Activated T-helper 17 cell treated with anti-CD3 and anti-CD28 coated beads, Interleukin-2, amount 50 U/mL, for 72 hours (primary cell): ENCODE data around the gene FRMD5. TPM values are rescaled to one million over a fixed set of nuclear protein-coding genes. Genes with fewer than 3 reads are reported as not detected.
"Not testable (repeated sequence)": the region's sequence is repeated elsewhere in the genome, so short reads cannot be mapped to it uniquely, and the experiment has no call there.

Experiments used
- ATAC-seq: fragments of 150-1000 bp; cut with Tn5 transposase; replicated peaks from 2 replicates; pipeline ENCODE4 v1.10.0; 2021; ENCODE audit warnings: mild to moderate bottlenecking, moderate library complexity
- H3K27ac Mint-ChIP-seq: one replicate; pipeline ENCODE4 v1.8.0; 2022; ENCODE audit warnings: mixed read lengths
- H3K27me3 Mint-ChIP-seq: one replicate; pipeline ENCODE4 v1.8.0; 2022; ENCODE audit warnings: mixed read lengths
- H3K36me3 Mint-ChIP-seq: one replicate; pipeline ENCODE4 v1.8.0; 2022; ENCODE audit warnings: low read depth, mild to moderate bottlenecking, mixed read lengths
- H3K4me1 Mint-ChIP-seq: one replicate; pipeline ENCODE4 v1.8.0; 2022; ENCODE audit warnings: mixed read lengths
- H3K4me3 Mint-ChIP-seq: one replicate; pipeline ENCODE4 v1.8.0; 2022; ENCODE audit warnings: mild to moderate bottlenecking, mixed read lengths
- H3K9me3 Mint-ChIP-seq: one replicate; pipeline ENCODE4 v1.8.0; 2022; ENCODE audit warnings: mixed read lengths
- total RNA-seq, 2 donors: library from RNA; stranded (reverse); gene quantifications; one replicate each; pipeline ENCODE4 v1.2.3, GENCODE V29; 2022

Gene FRMD5
- total RNA-seq, 2 donors from 2014 or later: 0.26 to 0.66 TPM

DNA sequence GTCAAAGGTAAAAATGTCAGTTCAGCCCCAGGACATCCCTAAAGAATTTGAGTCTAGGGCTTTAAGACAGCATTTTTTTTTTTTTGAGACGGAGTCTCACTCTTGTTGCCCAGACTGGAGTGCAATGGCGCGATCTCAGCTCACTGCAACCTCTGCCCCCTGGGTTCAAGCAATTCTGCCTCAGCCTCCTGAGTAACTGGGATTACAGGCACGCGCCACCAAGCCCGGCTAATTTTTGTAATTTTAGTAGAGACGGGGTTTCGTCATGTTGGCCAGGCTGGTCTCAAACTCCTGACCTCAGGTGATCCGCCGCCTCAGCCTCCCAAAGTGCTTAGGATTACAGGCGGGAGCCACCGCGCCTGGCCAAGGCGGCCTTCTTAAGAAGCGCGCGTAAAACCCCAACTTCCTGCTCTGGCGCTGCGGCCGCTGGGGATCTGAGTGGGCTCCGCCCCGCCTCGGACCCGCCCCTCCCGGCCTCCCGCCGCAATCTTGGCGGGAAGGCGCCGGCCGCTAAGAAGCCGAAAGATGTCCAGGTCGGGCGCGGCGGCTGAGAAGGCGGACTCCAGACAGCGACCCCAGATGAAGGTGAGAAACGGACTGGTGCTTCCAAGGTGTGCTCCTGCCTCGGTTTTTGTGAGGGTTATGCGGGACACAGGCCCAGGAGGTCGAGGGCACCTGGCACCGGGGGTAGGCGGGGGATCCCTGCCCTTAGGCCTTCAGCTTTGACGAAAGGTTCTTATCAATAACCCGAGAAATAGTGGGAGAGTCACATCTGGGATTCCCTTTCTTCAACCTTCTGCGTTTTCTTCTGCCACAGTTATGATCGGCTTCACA is 368.3 kb downstream of the FRMD5 start, which contains the start of gene WDR76:
Gene WDR76 (plus strand): TSS at position 495 of the 834 bp plus-strand sequence. CDS start 31 bp downstream, at position 526.
- peak within 1 kb of the TSS; percentile 81 for H3K27ac Mint-ChIP-seq
- peaks cover 81% of the 10 kb centered on the region for H3K36me3 Mint-ChIP-seq
- peak within 1 kb of the TSS; percentile 98 for H3K4me3 Mint-ChIP-seq
- H3K9me3 Mint-ChIP-seq: no peaks in the 10 kb centered on the region
- H3K27me3 Mint-ChIP-seq: no peaks in the 10 kb centered on the region
- H3K4me1 Mint-ChIP-seq: peaks cover 16% of the 10 kb centered on the region
- peak; percentile 75 for ATAC-seq

DNA sequence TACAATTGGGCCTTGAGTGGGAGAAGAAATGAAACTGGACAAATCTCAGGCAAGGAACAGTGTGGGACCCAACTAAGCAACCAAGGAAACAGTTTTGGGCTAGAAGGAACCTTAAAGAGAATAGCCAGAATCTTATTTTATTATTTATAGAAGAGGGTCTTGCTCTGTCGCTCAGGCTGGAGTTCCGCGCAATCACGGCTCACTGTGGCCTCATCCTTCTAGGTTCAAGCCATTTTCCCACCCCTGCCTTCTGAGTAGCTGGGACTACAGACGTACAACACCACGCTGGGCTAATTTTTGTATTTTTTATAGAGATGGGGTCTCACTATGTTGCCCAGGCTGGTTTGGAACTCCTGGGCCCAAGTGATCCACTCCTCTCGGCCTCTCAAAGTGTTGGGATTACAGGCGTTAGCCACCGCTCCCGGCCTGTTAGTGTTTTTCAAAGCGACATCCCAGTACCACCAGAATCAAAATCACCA is 369.0 kb downstream of the FRMD5 start:
- peaks cover 81% of the 10 kb centered on the region for H3K36me3 Mint-ChIP-seq
- no peaks in the 10 kb centered on the region for H3K27me3 Mint-ChIP-seq
- no peaks in the 10 kb centered on the region for H3K9me3 Mint-ChIP-seq
- H3K4me3 Mint-ChIP-seq: peak overlapping the region; percentile 98
- no peak for ATAC-seq
- peaks cover 22% of the 10 kb centered on the region for H3K4me1 Mint-ChIP-seq
- peak overlapping the region; percentile 81 for H3K27ac Mint-ChIP-seq

DNA sequence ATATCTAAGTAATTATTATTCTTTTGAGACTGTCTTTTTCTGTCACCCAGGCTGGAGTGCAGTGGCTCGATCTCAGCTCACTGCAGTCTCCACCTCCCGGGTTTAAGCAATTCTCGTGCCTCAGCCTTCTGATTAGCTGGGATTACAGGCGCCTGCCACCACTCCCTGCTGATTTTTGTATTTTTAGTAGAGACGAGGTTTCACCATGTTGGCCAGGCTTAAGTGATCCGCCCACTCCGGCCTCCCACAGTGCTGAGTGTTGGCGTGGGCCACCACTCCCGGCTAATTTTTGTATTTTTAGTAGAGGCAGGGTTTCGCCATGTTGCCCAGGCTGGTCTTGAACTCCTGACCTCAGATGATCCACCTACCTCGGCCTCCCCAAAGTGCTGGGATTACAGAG is 369.8 kb downstream of the FRMD5 start:
- not testable (repeated sequence) for ATAC-seq, H3K27me3 Mint-ChIP-seq, H3K9me3 Mint-ChIP-seq
- H3K27ac Mint-ChIP-seq: peak overlapping the region; percentile 38
- H3K36me3 Mint-ChIP-seq: peaks cover 79% of the 10 kb centered on the region
- H3K4me3 Mint-ChIP-seq: peak overlapping the region; percentile 98
- H3K4me1 Mint-ChIP-seq: peaks cover 22% of the 10 kb centered on the region

DNA sequence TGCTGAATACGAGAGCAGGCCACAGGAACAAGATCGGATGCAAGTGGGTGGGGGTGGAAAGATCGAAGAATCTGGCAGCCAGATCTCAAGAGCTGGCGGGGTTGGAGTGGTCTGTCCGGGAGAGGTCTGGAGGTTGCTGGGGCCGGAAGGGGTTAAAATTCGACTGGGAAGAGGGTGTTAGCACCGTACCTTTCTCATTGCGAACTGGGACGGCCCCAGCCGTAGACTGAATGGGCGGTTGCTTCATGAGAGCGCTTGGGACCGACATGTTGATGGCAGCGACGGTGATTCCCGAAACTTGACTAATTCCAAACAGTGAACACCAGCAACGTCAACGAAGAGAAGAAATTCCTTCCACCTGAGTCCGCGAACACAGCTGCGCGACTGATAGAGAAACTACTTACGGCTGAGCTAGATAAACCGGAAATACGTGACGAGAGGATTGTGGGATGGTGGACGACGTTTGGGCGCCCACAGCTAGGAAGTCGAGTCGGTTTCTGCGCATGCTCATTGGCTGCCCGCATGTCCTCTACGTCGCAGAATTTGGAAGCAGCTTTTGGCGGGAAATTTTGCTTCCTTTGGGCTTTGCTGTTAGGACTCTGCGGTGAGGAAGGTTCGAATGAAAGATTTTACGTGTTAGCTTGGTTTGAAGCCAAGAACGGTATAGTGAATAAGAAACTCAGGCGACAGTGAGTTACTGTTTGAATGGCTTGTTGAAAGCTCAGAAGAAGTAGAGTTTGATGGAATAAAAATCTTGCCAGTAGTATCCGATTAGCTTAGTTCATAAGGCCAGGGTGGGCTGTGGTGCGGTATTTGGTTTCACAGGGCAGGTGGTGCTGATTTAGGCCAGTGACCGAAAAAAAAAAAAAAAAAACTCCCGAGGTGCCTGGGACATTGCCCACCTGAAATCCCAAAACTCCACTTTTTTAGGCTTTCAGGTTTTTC is 370.5 kb downstream of the FRMD5 start, which contains the start of gene MFAP1:
Gene MFAP1 (minus strand): TSS at position 389 of the 945 bp plus-strand sequence. CDS start 121 bp downstream, at position 268.
- Mint-ChIP-seq H3K36me3 (peaks cover 79% of the 10 kb centered on the region), H3K27ac (peak within 1 kb of the TSS; percentile 95), H3K9me3 (no peaks in the 10 kb centered on the region), H3K4me1 (peaks cover 22% of the 10 kb centered on the region), H3K4me3 (peak within 1 kb of the TSS; percentile 98), H3K27me3 (no peaks in the 10 kb centered on the region)
- ATAC-seq: peak; percentile 82

DNA sequence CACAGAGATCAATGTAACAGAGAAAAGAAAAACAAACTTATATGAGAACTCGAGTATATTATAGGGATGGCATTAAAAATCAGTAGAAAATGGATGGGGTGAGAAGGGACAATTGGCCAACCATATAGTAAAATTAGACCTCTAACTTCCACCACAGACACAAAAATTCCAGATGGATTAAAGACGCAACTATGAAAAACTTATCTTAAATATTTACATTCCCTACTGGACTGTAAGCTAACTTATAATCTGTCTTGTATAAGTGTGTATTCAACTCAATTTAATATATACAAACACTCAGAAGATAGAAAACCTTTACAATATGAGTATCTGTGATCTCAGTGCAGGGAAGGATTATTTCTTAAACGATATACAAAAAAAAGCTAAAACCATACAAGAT is 373.6 kb downstream of the FRMD5 start:
- Mint-ChIP-seq H3K4me3 (peak overlapping the region; percentile 98), H3K27ac (peak overlapping the region; percentile 0), H3K36me3 (peaks cover 78% of the 10 kb centered on the region), H3K9me3 (no peaks in the 10 kb centered on the region), H3K27me3 (no peaks in the 10 kb centered on the region), H3K4me1 (peaks cover 17% of the 10 kb centered on the region)
- no peak for ATAC-seq

Other genes starting within 250 kb of the FRMD5 start
- 10 to 100 TPM; 30.5 to 45.2 TPM for gene GOLM2, start 93.4 kb upstream of the FRMD5 start, total RNA-seq
- gene CTDSPL2, start 232.4 kb upstream of the FRMD5 start, total RNA-seq: 100 to 1,000 TPM in 1 of 2 donors, 10 to 100 TPM in 1; 60.3 to 100 TPM